HepG2 (cell line): ENCODE data around the gene MASP1.

Experiments
- CTCF ChIP-seq: sonication (generic); formaldehyde crosslinking; IDR thresholded peaks from 2 replicates; pipeline ENCODE4 v1.5.0; 2020; ENCODE audit warnings: mild to moderate bottlenecking, missing genetic modification reagents, moderate library complexity
- FOSL2 ChIP-seq: sonication (generic); formaldehyde crosslinking; IDR thresholded peaks from 2 replicates; pipeline ENCODE4 v1.4.0; 2020; ENCODE audit warnings: missing genetic modification reagents
- GLI4 ChIP-seq: sonication (generic); formaldehyde crosslinking; IDR thresholded peaks from 2 replicates; pipeline ENCODE4 v1.5.1; 2020; ENCODE audit warnings: missing genetic modification reagents, mild to moderate bottlenecking, moderate library complexity, borderline replicate concordance
- HBP1 ChIP-seq: IDR thresholded peaks from 2 replicates; pipeline ENCODE4 v1.6.1; 2016; ENCODE audit warnings: low read depth, control low read depth
- JUNB ChIP-seq: sonication (generic); formaldehyde crosslinking; IDR thresholded peaks from 2 replicates; pipeline ENCODE4 v1.8.0; 2022; ENCODE audit warnings: missing genetic modification reagents, mild to moderate bottlenecking, borderline replicate concordance
- PITX1 ChIP-seq: sonication (generic); formaldehyde crosslinking; IDR thresholded peaks from 2 replicates; pipeline ENCODE4 v1.5.1; 2020; ENCODE audit warnings: mild to moderate bottlenecking, missing genetic modification reagents
- RAD51 ChIP-seq: fragments of 450-650 bp; IDR thresholded peaks from 2 replicates; pipeline ENCODE4 v1.6.1; 2016; ENCODE audit warnings: borderline replicate concordance
- ZBTB43 ChIP-seq: sonication (generic); formaldehyde crosslinking; conservative IDR thresholded peaks from 2 replicates; pipeline ENCODE4 v1.4.0; 2020; ENCODE audit warnings: missing genetic modification reagents
- ZNF253 ChIP-seq: sonication (generic); formaldehyde crosslinking; IDR thresholded peaks from 2 replicates; pipeline ENCODE4 v1.8.0; 2022; ENCODE audit warnings: mild to moderate bottlenecking, missing genetic modification reagents, borderline replicate concordance
- TF ChIP-seq, protein P1 (sequence below): sonication (generic); formaldehyde crosslinking; IDR thresholded peaks from 2 replicates; pipeline ENCODE4 v1.8.0; 2022; ENCODE audit warnings: missing genetic modification reagents, mild to moderate bottlenecking, borderline replicate concordance

DNA sequence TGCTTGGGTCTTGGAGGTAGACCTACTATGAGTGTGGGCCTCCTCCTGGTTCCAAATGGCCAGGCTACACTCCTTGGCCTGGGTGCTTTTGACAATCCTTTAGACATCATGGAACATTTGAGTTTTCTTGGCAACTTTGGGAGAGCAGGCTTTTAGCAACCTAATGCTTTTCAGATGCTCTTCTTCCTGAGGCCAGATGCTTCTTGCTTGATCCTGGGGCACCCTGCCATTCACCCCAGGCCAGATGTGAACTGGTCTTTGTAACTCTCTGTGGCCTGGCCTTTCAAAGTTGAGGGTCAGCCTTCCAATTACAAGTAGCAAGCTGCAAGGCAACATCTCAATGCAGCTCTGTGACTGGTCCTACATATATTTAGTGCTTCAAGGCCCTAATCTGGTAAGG is 53.8 kb downstream of the MASP1 start:
- TF ChIP-seq, protein P1, sequence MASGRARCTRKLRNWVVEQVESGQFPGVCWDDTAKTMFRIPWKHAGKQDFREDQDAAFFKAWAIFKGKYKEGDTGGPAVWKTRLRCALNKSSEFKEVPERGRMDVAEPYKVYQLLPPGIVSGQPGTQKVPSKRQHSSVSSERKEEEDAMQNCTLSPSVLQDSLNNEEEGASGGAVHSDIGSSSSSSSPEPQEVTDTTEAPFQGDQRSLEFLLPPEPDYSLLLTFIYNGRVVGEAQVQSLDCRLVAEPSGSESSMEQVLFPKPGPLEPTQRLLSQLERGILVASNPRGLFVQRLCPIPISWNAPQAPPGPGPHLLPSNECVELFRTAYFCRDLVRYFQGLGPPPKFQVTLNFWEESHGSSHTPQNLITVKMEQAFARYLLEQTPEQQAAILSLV (CRISPR knock-in tag), result no peak
- TF ChIP-seq HBP1 (CRISPR knock-in tag) (no peak), ZNF253 (CRISPR knock-in tag) (no peak), CTCF (CRISPR knock-in tag) (no peak), ZBTB43 (CRISPR knock-in tag) (no peak), PITX1 (CRISPR knock-in tag) (no peak), RAD51 (no peak), GLI4 (CRISPR knock-in tag) (no peak), JUNB (CRISPR knock-in tag) (no peak), FOSL2 (CRISPR knock-in tag) (no peak)
